SK-N-SH treated with all-trans-retinoic acid at 6 μM for 48 hours (cell line): Measurements from ENCODE around the gene CYB5A.

Experiments used
- ATAC-seq: fragments of 200-7000 bp; cut with Tn5 transposase; 3 replicates; pipeline ENCODE4 v1.9.1; 2020; ENCODE audit warnings: mild to moderate bottlenecking, moderate library complexity
- ARNTL ChIP-seq: fragments of 450-650 bp; formaldehyde crosslinking; IDR thresholded peaks from 2 replicates; pipeline ENCODE4 v1.5.0; 2020; ENCODE audit warnings: low read depth, mild to moderate bottlenecking, moderate library complexity, borderline replicate concordance
- BACH2 ChIP-seq: fragments of 250-450 bp; sonication (Bioruptor Pico); IDR thresholded peaks from 2 replicates; pipeline ENCODE4 v1.9.0; 2021; ENCODE audit warnings: mild to moderate bottlenecking, borderline replicate concordance
- CSDC2 ChIP-seq: fragments of 250-450 bp; sonication (Bioruptor Pico); IDR thresholded peaks from 2 replicates; pipeline ENCODE4 v1.5.0; 2020; ENCODE audit warnings: mild to moderate bottlenecking, moderate library complexity
- ESRRG ChIP-seq: fragments of 250-450 bp; sonication (Bioruptor Pico); IDR thresholded peaks from 2 replicates; pipeline ENCODE4 v1.6.1; 2021; ENCODE audit warnings: mild to moderate bottlenecking
- GLIS3 ChIP-seq: fragments of 250-450 bp; sonication (Bioruptor Pico); IDR thresholded peaks from 2 replicates; pipeline ENCODE4 v1.5.0; 2020; ENCODE audit warnings: mild to moderate bottlenecking, moderate library complexity
- ISL1 ChIP-seq: fragments of 250-450 bp; sonication (Bioruptor Pico); IDR thresholded peaks from 2 replicates; pipeline ENCODE4 v2.1.2; 2022; ENCODE audit warnings: mild to moderate bottlenecking, moderate library complexity
- OSR1 ChIP-seq: fragments of 250-450 bp; sonication (Bioruptor Pico); IDR thresholded peaks from 2 replicates; pipeline ENCODE4 v1.8.0; 2022; ENCODE audit warnings: moderate library complexity, mild to moderate bottlenecking, inconsistent platforms
- PATZ1 ChIP-seq: fragments of 250-450 bp; sonication (Bioruptor Pico); IDR thresholded peaks from 2 replicates; pipeline ENCODE4 v1.8.0; 2020; ENCODE audit warnings: mild to moderate bottlenecking, moderate library complexity, borderline replicate concordance
- POU6F1 ChIP-seq: fragments of 250-450 bp; sonication (Bioruptor Pico); IDR thresholded peaks from 2 replicates; pipeline ENCODE4 v1.8.0; 2021; ENCODE audit warnings: low read depth, mild to moderate bottlenecking, moderate library complexity, borderline replicate concordance
- PPARA ChIP-seq: fragments of 250-450 bp; sonication (Bioruptor Pico); IDR thresholded peaks from 2 replicates; pipeline ENCODE4 v1.5.0; 2020; ENCODE audit warnings: mild to moderate bottlenecking, borderline replicate concordance
- RARB ChIP-seq: fragments of 250-450 bp; sonication (Bioruptor Pico); IDR thresholded peaks from 2 replicates; pipeline ENCODE4 v1.8.0; 2021; ENCODE audit warnings: mild to moderate bottlenecking, moderate library complexity
- TCF4 ChIP-seq: fragments of 250-450 bp; sonication (Bioruptor Pico); IDR thresholded peaks from 2 replicates; pipeline ENCODE4 v1.8.0; 2021; ENCODE audit warnings: mild to moderate bottlenecking, moderate library complexity, borderline replicate concordance
- TOX ChIP-seq: fragments of 250-450 bp; sonication (Bioruptor Pico); IDR thresholded peaks from 2 replicates; pipeline ENCODE4 v1.8.0; 2021; ENCODE audit warnings: mild to moderate bottlenecking, moderate library complexity, borderline replicate concordance
- TSHZ2 ChIP-seq: fragments of 250-450 bp; sonication (Bioruptor Pico); IDR thresholded peaks from 2 replicates; pipeline ENCODE4 v1.5.0; 2020; ENCODE audit warnings: mild to moderate bottlenecking, moderate library complexity
- ZFP3 ChIP-seq: fragments of 250-450 bp; sonication (Bioruptor Pico); IDR thresholded peaks from 2 replicates; pipeline ENCODE4 v1.5.0; 2020; ENCODE audit warnings: mild to moderate bottlenecking, moderate library complexity
- ZFP30 ChIP-seq: fragments of 450-650 bp; formaldehyde crosslinking; IDR thresholded peaks from 2 replicates; pipeline ENCODE4 v1.5.0; 2022; ENCODE audit warnings: mild to moderate bottlenecking, moderate library complexity
- ZNF565 ChIP-seq: fragments of 450-650 bp; formaldehyde crosslinking; conservative IDR thresholded peaks from 2 replicates; pipeline ENCODE4 v1.5.0; 2020; ENCODE audit warnings: low read depth, mild to moderate bottlenecking, moderate library complexity
- ZNF70 ChIP-seq: fragments of 450-650 bp; formaldehyde crosslinking; IDR thresholded peaks from 2 replicates; pipeline ENCODE4 v1.5.0; 2020; ENCODE audit warnings: mild to moderate bottlenecking, moderate library complexity
- ZNF8 ChIP-seq: fragments of 450-650 bp; formaldehyde crosslinking; IDR thresholded peaks from 2 replicates; pipeline ENCODE4 v1.5.0; 2020; ENCODE audit warnings: mild to moderate bottlenecking, moderate library complexity
- TF ChIP-seq, protein P1 (sequence below): fragments of 250-450 bp; sonication (Bioruptor Pico); IDR thresholded peaks from 2 replicates; pipeline ENCODE4 v1.5.1; 2021; ENCODE audit warnings: mild to moderate bottlenecking, moderate library complexity
- TF ChIP-seq, protein P2 (sequence below): fragments of 250-450 bp; sonication (Bioruptor Pico); IDR thresholded peaks from 2 replicates; pipeline ENCODE4 v1.5.1; 2020; ENCODE audit warnings: low read depth, mild to moderate bottlenecking, moderate library complexity

Gene CYB5A

DNA sequence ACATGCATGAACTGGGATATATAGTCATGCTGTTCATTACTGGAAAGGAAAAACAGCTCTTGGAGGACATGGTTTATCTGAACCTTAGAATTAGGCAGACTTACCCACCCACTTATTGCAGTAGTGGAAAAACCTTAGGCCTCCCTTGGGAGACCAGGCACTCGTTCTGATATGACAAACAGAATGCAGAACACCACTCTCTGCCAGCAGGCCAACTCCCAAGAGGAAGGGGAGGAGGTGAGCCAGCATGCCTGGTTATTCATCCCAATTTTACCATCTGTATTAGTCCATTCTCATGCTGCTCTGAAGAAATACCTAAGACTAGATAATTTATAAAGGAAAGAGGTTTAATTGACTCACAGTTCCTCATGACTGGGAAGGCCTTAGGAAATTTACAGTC lies 41.3 kb upstream of the CYB5A start:
- TF ChIP-seq ZNF70 (CRISPR knock-in tag) = no peak
- TF ChIP-seq, protein P1, sequence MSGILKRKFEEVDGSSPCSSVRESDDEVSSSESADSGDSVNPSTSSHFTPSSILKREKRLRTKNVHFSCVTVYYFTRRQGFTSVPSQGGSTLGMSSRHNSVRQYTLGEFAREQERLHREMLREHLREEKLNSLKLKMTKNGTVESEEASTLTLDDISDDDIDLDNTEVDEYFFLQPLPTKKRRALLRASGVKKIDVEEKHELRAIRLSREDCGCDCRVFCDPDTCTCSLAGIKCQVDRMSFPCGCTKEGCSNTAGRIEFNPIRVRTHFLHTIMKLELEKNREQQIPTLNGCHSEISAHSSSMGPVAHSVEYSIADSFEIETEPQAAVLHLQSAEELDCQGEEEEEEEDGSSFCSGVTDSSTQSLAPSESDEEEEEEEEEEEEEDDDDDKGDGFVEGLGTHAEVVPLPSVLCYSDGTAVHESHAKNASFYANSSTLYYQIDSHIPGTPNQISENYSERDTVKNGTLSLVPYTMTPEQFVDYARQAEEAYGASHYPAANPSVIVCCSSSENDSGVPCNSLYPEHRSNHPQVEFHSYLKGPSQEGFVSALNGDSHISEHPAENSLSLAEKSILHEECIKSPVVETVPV (CRISPR knock-in tag) = no peak
- no peak for TF ChIP-seq TOX
- TF ChIP-seq ZNF8 (CRISPR knock-in tag) = no peak
- TF ChIP-seq RARB (CRISPR knock-in tag) = no peak
- TF ChIP-seq GLIS3 (CRISPR knock-in tag) = no peak
- TF ChIP-seq, protein P2, sequence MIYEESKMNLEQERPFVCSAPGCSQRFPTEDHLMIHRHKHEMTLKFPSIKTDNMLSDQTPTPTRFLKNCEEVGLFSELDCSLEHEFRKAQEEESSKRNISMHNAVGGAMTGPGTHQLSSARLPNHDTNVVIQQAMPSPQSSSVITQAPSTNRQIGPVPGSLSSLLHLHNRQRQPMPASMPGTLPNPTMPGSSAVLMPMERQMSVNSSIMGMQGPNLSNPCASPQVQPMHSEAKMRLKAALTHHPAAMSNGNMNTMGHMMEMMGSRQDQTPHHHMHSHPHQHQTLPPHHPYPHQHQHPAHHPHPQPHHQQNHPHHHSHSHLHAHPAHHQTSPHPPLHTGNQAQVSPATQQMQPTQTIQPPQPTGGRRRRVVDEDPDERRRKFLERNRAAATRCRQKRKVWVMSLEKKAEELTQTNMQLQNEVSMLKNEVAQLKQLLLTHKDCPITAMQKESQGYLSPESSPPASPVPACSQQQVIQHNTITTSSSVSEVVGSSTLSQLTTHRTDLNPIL (CRISPR knock-in tag) = no peak
- TF ChIP-seq OSR1 (CRISPR knock-in tag) = no peak
- TF ChIP-seq ESRRG (CRISPR knock-in tag) = no peak
- no peak for TF ChIP-seq TCF4 (CRISPR knock-in tag)
- TF ChIP-seq ARNTL (CRISPR knock-in tag) = no peak
- TF ChIP-seq ZNF565 (CRISPR knock-in tag) = no peak
- TF ChIP-seq ZFP3 = no peak
- no peak for TF ChIP-seq BACH2 (CRISPR knock-in tag)
- TF ChIP-seq PPARA (CRISPR knock-in tag) = no peak
- no peak for ATAC-seq

DNA sequence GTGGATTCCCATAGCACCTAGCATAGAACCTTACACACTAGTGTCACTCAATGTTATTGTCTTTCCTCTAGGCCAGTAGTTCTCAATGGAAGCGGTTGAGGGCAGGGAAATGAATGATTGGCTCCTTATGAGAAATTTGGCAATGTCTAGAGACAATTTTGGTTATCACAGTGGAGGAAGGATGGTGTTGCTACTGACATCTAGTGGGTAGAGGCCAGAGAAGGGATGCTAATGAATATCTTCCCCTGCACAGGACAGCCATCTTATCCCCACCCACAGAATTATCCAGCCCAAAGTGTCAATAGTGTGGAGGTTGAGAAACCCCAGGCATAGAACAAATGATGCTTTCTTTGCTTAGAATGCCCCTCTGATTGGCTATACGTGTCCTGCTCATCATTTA lies 39.6 kb upstream of the CYB5A start:
- TF ChIP-seq RARB (CRISPR knock-in tag) (no peak), TOX (no peak), ARNTL (CRISPR knock-in tag) (no peak), ZFP3 (no peak), PATZ1 (CRISPR knock-in tag) (no peak), ZNF8 (CRISPR knock-in tag) (no peak), CSDC2 (CRISPR knock-in tag) (no peak), TSHZ2 (CRISPR knock-in tag) (no peak), PPARA (CRISPR knock-in tag) (no peak), GLIS3 (CRISPR knock-in tag) (no peak), ISL1 (CRISPR knock-in tag) (no peak), ZNF70 (CRISPR knock-in tag) (no peak), ESRRG (CRISPR knock-in tag) (no peak), OSR1 (CRISPR knock-in tag) (no peak), POU6F1 (CRISPR knock-in tag) (no peak), ZFP30 (CRISPR knock-in tag) (no peak)
- TF ChIP-seq, protein P1 (CRISPR knock-in tag) = no peak
- TF ChIP-seq, protein P2 (CRISPR knock-in tag) = no peak
- peak; percentile 74 for ATAC-seq
